ENCODE data around the gene CDH13.

Gene CDH13

GRCh38 chr16:83116274-83116892 lies 489.6 kb downstream of the CDH13 start:
- TF ChIP-seq CTCF (IDR thresholded peaks at IDR 0.05; ENCODE audit: insufficient read depth, low read length, poor library complexity, severe bottlenecking): no peak
- no peak for DNase-seq (ENCODE audit: extremely low read depth, insufficient read length)

GRCh38 chr16:83117810-83118209 lies 491.0 kb downstream of the CDH13 start:
- H3K27me3 ChIP-seq (replicated peaks; ENCODE audit: control insufficient read depth, insufficient read depth, low read length): peaks cover 1% of the 10 kb centered on the region; the same call in 1 of the 2 replicates
- no peak for TF ChIP-seq CTCF (IDR thresholded peaks at IDR 0.05; ENCODE audit: insufficient read depth, low read length, poor library complexity, severe bottlenecking)

More at GRCh38 chr16:83116274-83116892, 489.6 kb downstream of the CDH13 start:
- peaks cover 1% of the 10 kb centered on the region; the same call in 1 of the 2 replicates for H3K27me3 ChIP-seq (replicated peaks; ENCODE audit: control insufficient read depth, insufficient read depth, low read length)
- no peaks in the 10 kb centered on the region for H3K36me3 ChIP-seq (ENCODE audit: control insufficient read depth, insufficient read depth, low read length)
- H3K4me3 ChIP-seq (replicated peaks; ENCODE audit: low read depth, low read length): no peak overlapping the region

GRCh38 chr16:83118365-83118764 lies 491.6 kb downstream of the CDH13 start:
- H3K36me3 ChIP-seq (ENCODE audit: control insufficient read depth, insufficient read depth, low read length): no peaks in the 10 kb centered on the region
- no peak for DNase-seq (ENCODE audit: extremely low read depth, insufficient read length)
- TF ChIP-seq CTCF (IDR thresholded peaks at IDR 0.05; ENCODE audit: insufficient read depth, low read length, poor library complexity, severe bottlenecking): no peak
- no peak overlapping the region for H3K4me3 ChIP-seq (replicated peaks; ENCODE audit: low read depth, low read length)
- peaks cover 1% of the 10 kb centered on the region; the same call in 1 of the 2 replicates for H3K27me3 ChIP-seq (replicated peaks; ENCODE audit: control insufficient read depth, insufficient read depth, low read length)

More at GRCh38 chr16:83117810-83118209, 491.0 kb downstream of the CDH13 start:
- no peak overlapping the region for H3K4me3 ChIP-seq (replicated peaks; ENCODE audit: low read depth, low read length)
- DNase-seq (ENCODE audit: extremely low read depth, insufficient read length): no peak
- no peaks in the 10 kb centered on the region for H3K36me3 ChIP-seq (ENCODE audit: control insufficient read depth, insufficient read depth, low read length)

GRCh38 chr16:83125999-83126568 lies 499.3 kb downstream of the CDH13 start:
- H3K27me3 ChIP-seq (replicated peaks; ENCODE audit: control insufficient read depth, insufficient read depth, low read length): no peaks in the 10 kb centered on the region
- no peak for DNase-seq (ENCODE audit: extremely low read depth, insufficient read length)
- no peaks in the 10 kb centered on the region for H3K36me3 ChIP-seq (ENCODE audit: control insufficient read depth, insufficient read depth, low read length)
- no peak for TF ChIP-seq CTCF (IDR thresholded peaks at IDR 0.05; ENCODE audit: insufficient read depth, low read length, poor library complexity, severe bottlenecking)
- no peak overlapping the region for H3K4me3 ChIP-seq (replicated peaks; ENCODE audit: low read depth, low read length)

- TF ChIP-seq CTCF (IDR thresholded peaks at IDR 0.05; ENCODE audit: insufficient read depth, low read length, poor library complexity, severe bottlenecking): no peak
- no peak for DNase-seq (ENCODE audit: extremely low read depth, insufficient read length)
- no peaks in the 10 kb centered on the region for H3K36me3 ChIP-seq (ENCODE audit: control insufficient read depth, insufficient read depth, low read length)
- H3K4me3 ChIP-seq (replicated peaks; ENCODE audit: low read depth, low read length): no peak overlapping the region
- H3K27me3 ChIP-seq (replicated peaks; ENCODE audit: control insufficient read depth, insufficient read depth, low read length): no peaks in the 10 kb centered on the region
Measured at GRCh38 chr16:83128041-83128440, 501.3 kb downstream of the CDH13 start.
